ENCODE measurements around the gene RPL13A. TPM values are rescaled to one million over a fixed set of nuclear protein-coding genes. Genes with fewer than 3 reads are reported as not detected.
"Not testable (repeated sequence)": the region's sequence is repeated elsewhere in the genome, so short reads cannot be mapped to it uniquely, and the experiment has no call there.

Gene RPL13A
- total RNA-seq, 1 experiment from 2014 or later = 3,819 TPM

GRCh38 chr19:49455773-49456172 is 31.6 kb upstream of the RPL13A start:
- Mint-ChIP-seq H3K36me3 (ENCODE audit: insufficient read depth, unreplicated experiment) (peaks cover 31% of the 10 kb centered on the region), H3K4me3 (ENCODE audit: unreplicated experiment) (no peak overlapping the region), H3K27ac (ENCODE audit: low read depth, unreplicated experiment) (no peak overlapping the region), H3K27me3 (ENCODE audit: insufficient read depth, unreplicated experiment) (no peaks in the 10 kb centered on the region), H3K4me1 (ENCODE audit: insufficient read depth, unreplicated experiment) (peaks cover 7% of the 10 kb centered on the region), H3K9me3 (ENCODE audit: unreplicated experiment) (no peaks in the 10 kb centered on the region)
- intact Hi-C loops (cut with micrococcal nuclease) = no loop called here
- ChIA-PET CTCF (interaction anchor here (0.8 to 1.8 kb wide), 2 partner anchors 11 to 18 kb away, joined by 4 read pairs; no protein-coding TSS in a partner anchor), POLR2A (interaction anchor here (1.0 kb wide), 1 partner anchor 27 kb away, joined by 3 read pairs; no protein-coding TSS in a partner anchor)
- BruUV-seq (replicated peaks) = no TSS peak
- peak; percentile 25 for DNase-seq (ENCODE audit: unreplicated experiment)
- TF ChIP-seq, protein P1, sequence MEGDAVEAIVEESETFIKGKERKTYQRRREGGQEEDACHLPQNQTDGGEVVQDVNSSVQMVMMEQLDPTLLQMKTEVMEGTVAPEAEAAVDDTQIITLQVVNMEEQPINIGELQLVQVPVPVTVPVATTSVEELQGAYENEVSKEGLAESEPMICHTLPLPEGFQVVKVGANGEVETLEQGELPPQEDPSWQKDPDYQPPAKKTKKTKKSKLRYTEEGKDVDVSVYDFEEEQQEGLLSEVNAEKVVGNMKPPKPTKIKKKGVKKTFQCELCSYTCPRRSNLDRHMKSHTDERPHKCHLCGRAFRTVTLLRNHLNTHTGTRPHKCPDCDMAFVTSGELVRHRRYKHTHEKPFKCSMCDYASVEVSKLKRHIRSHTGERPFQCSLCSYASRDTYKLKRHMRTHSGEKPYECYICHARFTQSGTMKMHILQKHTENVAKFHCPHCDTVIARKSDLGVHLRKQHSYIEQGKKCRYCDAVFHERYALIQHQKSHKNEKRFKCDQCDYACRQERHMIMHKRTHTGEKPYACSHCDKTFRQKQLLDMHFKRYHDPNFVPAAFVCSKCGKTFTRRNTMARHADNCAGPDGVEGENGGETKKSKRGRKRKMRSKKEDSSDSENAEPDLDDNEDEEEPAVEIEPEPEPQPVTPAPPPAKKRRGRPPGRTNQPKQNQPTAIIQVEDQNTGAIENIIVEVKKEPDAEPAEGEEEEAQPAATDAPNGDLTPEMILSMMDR (IDR thresholded peaks at IDR 0.05; ENCODE audit: unreplicated experiment) = no peak

- DNase-seq (ENCODE audit: unreplicated experiment) = no peak
- Mint-ChIP-seq H3K36me3 (ENCODE audit: insufficient read depth, unreplicated experiment) (peaks cover 28% of the 10 kb centered on the region), H3K27me3 (ENCODE audit: insufficient read depth, unreplicated experiment) (no peaks in the 10 kb centered on the region), H3K9me3 (ENCODE audit: unreplicated experiment) (no peaks in the 10 kb centered on the region), H3K4me1 (ENCODE audit: insufficient read depth, unreplicated experiment) (peaks cover 6% of the 10 kb centered on the region), H3K27ac (ENCODE audit: low read depth, unreplicated experiment) (no peak overlapping the region), H3K4me3 (ENCODE audit: unreplicated experiment) (no peak overlapping the region)
- ChIA-PET POLR2A (interaction anchor here (0.6 to 1.0 kb wide), 2 partner anchors 16 to 26 kb away, joined by 3 read pairs; no protein-coding TSS in a partner anchor), CTCF (interaction anchor here (0.8 to 1.8 kb wide), 2 partner anchors 12 to 17 kb away, joined by 4 read pairs; no protein-coding TSS in a partner anchor)
- TF ChIP-seq, protein P1 (IDR thresholded peaks at IDR 0.05; ENCODE audit: unreplicated experiment) = no peak
- BruUV-seq (replicated peaks) = no TSS peak
- intact Hi-C loops (cut with micrococcal nuclease) = no loop called here
Measured at GRCh38 chr19:49456326-49456725, 31.1 kb upstream of the RPL13A start.

- H3K4me1 Mint-ChIP-seq (ENCODE audit: insufficient read depth, unreplicated experiment) = no peaks in the 10 kb centered on the region
- DNase-seq (ENCODE audit: unreplicated experiment) = no peak
- no peak overlapping the region for H3K4me3 Mint-ChIP-seq (ENCODE audit: unreplicated experiment)
- TF ChIP-seq, protein P1 (IDR thresholded peaks at IDR 0.05; ENCODE audit: unreplicated experiment) = no peak
- H3K27me3 Mint-ChIP-seq (ENCODE audit: insufficient read depth, unreplicated experiment) = no peaks in the 10 kb centered on the region
- no TSS peak for BruUV-seq (replicated peaks)
- CTCF ChIA-PET = interaction anchor here (0.6 to 1.8 kb wide), 3 partner anchors 15 to 231 kb away, joined by 4 to 9 read pairs (median 7); partner anchors contain the start of gene ADM5
- no peaks in the 10 kb centered on the region for H3K9me3 Mint-ChIP-seq (ENCODE audit: unreplicated experiment)
- peaks cover 22% of the 10 kb centered on the region for H3K36me3 Mint-ChIP-seq (ENCODE audit: insufficient read depth, unreplicated experiment)
- no peak overlapping the region for H3K27ac Mint-ChIP-seq (ENCODE audit: low read depth, unreplicated experiment)
- intact Hi-C loops (cut with micrococcal nuclease) = no loop called here
- POLR2A ChIA-PET = interaction anchor here (1.0 kb wide), 1 partner anchor 37 kb away, joined by 3 read pairs; the partner anchor contains the start of gene RPS11
Measured at GRCh38 chr19:49458567-49458903, 28.9 kb upstream of the RPL13A start.

GRCh38 chr19:49459388-49459787 is 28.0 kb upstream of the RPL13A start:
- H3K27ac Mint-ChIP-seq (ENCODE audit: low read depth, unreplicated experiment) = no peak overlapping the region
- H3K4me3 Mint-ChIP-seq (ENCODE audit: unreplicated experiment) = no peak overlapping the region
- ChIA-PET CTCF (interaction anchor here (1.8 kb wide), 1 partner anchor 14 kb away, joined by 9 read pairs; no protein-coding TSS in a partner anchor), POLR2A (no interaction called here)
- no TSS peak for BruUV-seq (replicated peaks)
- no peak for DNase-seq (ENCODE audit: unreplicated experiment)
- intact Hi-C loops (cut with micrococcal nuclease) = no loop called here
- H3K36me3 Mint-ChIP-seq (ENCODE audit: insufficient read depth, unreplicated experiment) = peaks cover 22% of the 10 kb centered on the region
- TF ChIP-seq, protein P1 (IDR thresholded peaks at IDR 0.05; ENCODE audit: unreplicated experiment) = no peak
- no peaks in the 10 kb centered on the region for H3K4me1 Mint-ChIP-seq (ENCODE audit: insufficient read depth, unreplicated experiment)
- H3K27me3 Mint-ChIP-seq (ENCODE audit: insufficient read depth, unreplicated experiment) = no peaks in the 10 kb centered on the region
- H3K9me3 Mint-ChIP-seq (ENCODE audit: unreplicated experiment) = no peaks in the 10 kb centered on the region

DNA sequence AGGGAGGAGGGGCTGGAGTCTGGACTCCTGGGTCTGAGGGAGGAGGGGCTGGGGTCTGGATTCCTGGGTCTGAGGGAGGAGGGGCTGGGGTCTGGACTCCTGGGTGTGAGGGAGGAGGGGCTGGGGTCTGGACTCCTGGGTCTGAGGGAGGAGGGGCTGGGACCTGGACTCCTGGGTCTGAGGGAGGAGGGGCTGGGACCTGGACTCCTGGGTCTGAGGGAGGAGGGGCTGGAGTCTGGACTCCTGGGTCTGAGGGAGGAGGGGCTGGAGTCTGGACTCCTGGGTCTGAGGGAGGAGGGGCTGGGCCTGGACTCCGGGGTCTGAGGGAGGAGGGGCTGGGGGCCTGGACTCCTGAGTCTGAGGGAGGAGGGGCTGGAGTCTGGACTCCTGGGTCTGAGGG is 26.3 kb upstream of the RPL13A start:
- H3K9me3 Mint-ChIP-seq (ENCODE audit: unreplicated experiment); H3K27me3 Mint-ChIP-seq (ENCODE audit: insufficient read depth, unreplicated experiment); H3K27ac Mint-ChIP-seq (ENCODE audit: low read depth, unreplicated experiment); H3K4me3 Mint-ChIP-seq (ENCODE audit: unreplicated experiment); DNase-seq (ENCODE audit: unreplicated experiment); H3K4me1 Mint-ChIP-seq (ENCODE audit: insufficient read depth, unreplicated experiment); intact Hi-C loops (cut with micrococcal nuclease); CTCF ChIA-PET; POLR2A ChIA-PET; BruUV-seq (replicated peaks): not testable (repeated sequence)
- H3K36me3 Mint-ChIP-seq (ENCODE audit: insufficient read depth, unreplicated experiment) = peaks cover 22% of the 10 kb centered on the region

Data from MCF 10A (cell line).